Astrocyte (in vitro differentiated cells and primary cell): ENCODE data around the gene FAM50A.

ENCODE experiments used
- CTCF ChIP-seq: IDR thresholded peaks from 2 replicates; pipeline ENCODE4 v1.5.1; 2011; ENCODE audit warnings: low read depth, mild to moderate bottlenecking, inconsistent platforms, low read length, moderate library complexity; ENCODE audit not compliant: insufficient read depth
- EZH2 ChIP-seq: IDR thresholded peaks from 2 replicates; pipeline ENCODE4 v1.6.1; 2012; ENCODE audit warnings: mild to moderate bottlenecking, low read length, inconsistent platforms; ENCODE audit not compliant: insufficient read depth

- TF ChIP-seq CTCF (no peak), EZH2 (no peak)
These were observed 860 bp downstream of the FAM50A start for GRCh38 chrX:154444755-154445246.
